OCI-LY7 (cell line): Measurements from ENCODE around the gene SIPA1L3.

Experiments used
- CTCF ChIP-seq: fragments of 200-600 bp; sonication (generic); conservative IDR thresholded peaks from 2 replicates; pipeline ENCODE4 v1.5.1; 2014; ENCODE audit warnings: mild to moderate bottlenecking, antibody characterized with exemption, low read length, moderate library complexity, mixed read lengths
- EZH2phosphoT487 ChIP-seq: fragments of 200-600 bp; sonication (generic); IDR thresholded peaks from 2 replicates; pipeline ENCODE4 v1.6.1; 2018; ENCODE audit warnings: low read depth, borderline replicate concordance, mild to moderate bottlenecking, mixed run types, antibody characterized with exemption, low read length, moderate library complexity, mixed read lengths

GRCh38 chr19:38155453-38155852 is 248.4 kb downstream of the SIPA1L3 start:
- TF ChIP-seq CTCF (no peak), EZH2phosphoT487 (no peak)
